GM19468 (cell line): ENCODE results near the gene EML6.
"Not testable (repeated sequence)": the region's sequence is repeated elsewhere in the genome, so short reads cannot be mapped to it uniquely, and the experiment has no call there.

Experiments used
- ATAC-seq: cut with Tn5 transposase; IDR thresholded peaks from one replicate; pipeline ENCODE4 v1.9.1; 2021; ENCODE audit warnings: mild to moderate bottlenecking, moderate library complexity, moderate number of reproducible peaks; ENCODE audit not compliant: unreplicated experiment; ENCODE audit errors: extremely low read depth

Gene EML6

GRCh38 chr2:54723131-54723995 lies at the start of gene EML6:
EML6 (plus strand) TSS chr2:54723662; CDS start chr2:54725062, 1,400 bp downstream.
- peak; percentile 97 for ATAC-seq

- ATAC-seq, result no peak
These were observed 48.2 kb upstream of the EML6 start for GRCh38 chr2:54675281-54675680.

- ATAC-seq, result no peak
These were observed 47.7 kb upstream of the EML6 start for GRCh38 chr2:54675738-54676137.

- no peak for ATAC-seq
These were observed 46.8 kb upstream of the EML6 start for GRCh38 chr2:54676656-54677055.

- no peak for ATAC-seq
These were observed 45.8 kb upstream of the EML6 start for GRCh38 chr2:54677476-54678265.

GRCh38 chr2:54678719-54679118 lies 44.7 kb upstream of the EML6 start:
- ATAC-seq, result no peak

GRCh38 chr2:54680397-54681041 lies 42.9 kb upstream of the EML6 start:
- peak; percentile 67 for ATAC-seq

GRCh38 chr2:54681416-54681815 lies 42.0 kb upstream of the EML6 start:
- ATAC-seq, result no peak

GRCh38 chr2:54683596-54683995 lies 39.9 kb upstream of the EML6 start:
- ATAC-seq, result no peak

GRCh38 chr2:54685263-54685775 lies 38.1 kb upstream of the EML6 start:
- no peak for ATAC-seq

- ATAC-seq, result no peak
These were observed 35.8 kb upstream of the EML6 start for GRCh38 chr2:54687595-54688152.

- ATAC-seq, result no peak
These were observed 31.9 kb upstream of the EML6 start for GRCh38 chr2:54691445-54692135.

- ATAC-seq, result no peak
These were observed 30.9 kb upstream of the EML6 start for GRCh38 chr2:54692556-54692955.

GRCh38 chr2:54695378-54695777 lies 28.1 kb upstream of the EML6 start:
- ATAC-seq, result no peak

- ATAC-seq, result no peak
These were observed 25.5 kb upstream of the EML6 start for GRCh38 chr2:54697934-54698333.

- ATAC-seq, result not testable (repeated sequence)
These were observed 24.5 kb upstream of the EML6 start for GRCh38 chr2:54698926-54699325.

GRCh38 chr2:54699665-54700064 lies 23.8 kb upstream of the EML6 start:
- no peak for ATAC-seq

- no peak for ATAC-seq
These were observed 22.4 kb upstream of the EML6 start for GRCh38 chr2:54701029-54701428.

GRCh38 chr2:54704238-54704637 lies 19.2 kb upstream of the EML6 start:
- ATAC-seq, result no peak
